ENCODE data around the gene CCNG2. TPM values are rescaled to one million over a fixed set of nuclear protein-coding genes. Genes with fewer than 3 reads are reported as not detected.

Gene CCNG2
- total RNA-seq, 2 donors from 2014 or later = 13.5 to 13.7 TPM

DNA sequence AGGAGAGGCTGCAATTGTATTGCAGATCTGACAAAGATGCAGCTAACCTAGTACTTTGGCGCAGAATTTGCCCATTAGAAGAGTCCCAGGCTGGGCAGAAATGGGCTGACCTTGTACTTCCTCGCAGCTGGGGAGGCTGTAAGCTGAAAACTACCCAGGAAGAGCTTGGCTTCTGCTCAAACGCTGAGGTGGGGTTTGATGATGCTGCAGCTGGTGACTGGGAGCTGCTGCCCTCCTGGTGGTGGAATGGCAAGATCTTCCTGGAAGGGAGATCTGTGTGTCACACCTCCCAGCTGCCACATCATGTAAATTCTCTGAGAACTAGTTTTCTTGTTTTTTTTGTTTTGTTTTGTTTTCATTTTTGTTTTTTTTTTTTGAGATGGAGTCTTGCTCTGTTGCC, 17.4 kb downstream of the CCNG2 start:
- H3K27me3 ChIP-seq = no peaks in the 10 kb centered on the region
- H3K36me3 ChIP-seq (replicated peaks in 1 of 2; ENCODE audit: insufficient read depth in 1 of 2, low read depth in 2 of 2) = no peaks in the 10 kb centered on the region
- DNase-seq = no peak
- WGBS, 2 donors = 62 to 65% methylated on average over 3 of the region's 3 CpGs
- H3K4me3 ChIP-seq = no peak overlapping the region
- intact Hi-C loops (cut with DNase I) = no loop called here
- no peak for ATAC-seq
- no peak overlapping the region for H3K27ac ChIP-seq
- TF ChIP-seq POLR2A (IDR thresholded peaks at IDR 0.05) = no peak
- TF ChIP-seq CTCF (IDR thresholded peaks at IDR 0.05) = no peak
- no peaks in the 10 kb centered on the region for H3K9me3 ChIP-seq
- H3K4me1 ChIP-seq = no peaks in the 10 kb centered on the region

DNA sequence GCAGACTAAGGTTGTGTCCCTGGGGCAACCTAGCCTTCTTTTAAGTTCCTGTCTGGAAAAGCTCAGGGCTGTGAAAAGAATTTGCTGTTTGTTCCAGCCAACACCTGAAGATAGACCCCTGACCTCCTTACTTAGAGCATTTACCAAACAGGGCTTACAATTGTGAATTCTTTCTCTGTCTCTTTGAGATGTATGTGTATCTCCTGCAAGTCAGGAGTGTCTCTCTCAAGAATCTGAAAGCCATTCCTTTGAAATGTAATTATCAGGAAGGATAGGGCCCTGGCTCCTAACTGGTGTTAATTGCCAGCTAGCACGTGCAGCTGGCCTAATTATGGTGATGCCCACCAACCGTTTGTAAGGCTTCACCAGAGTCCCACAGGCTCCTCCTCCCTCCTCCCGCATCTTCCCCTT, 18.2 kb downstream of the CCNG2 start:
- H3K4me1 ChIP-seq = no peaks in the 10 kb centered on the region
- H3K27me3 ChIP-seq = no peaks in the 10 kb centered on the region
- no peak overlapping the region for H3K27ac ChIP-seq
- no peaks in the 10 kb centered on the region for H3K36me3 ChIP-seq (replicated peaks in 1 of 2; ENCODE audit: insufficient read depth in 1 of 2, low read depth in 2 of 2)
- H3K9me3 ChIP-seq = no peaks in the 10 kb centered on the region
- no peak for DNase-seq
- ATAC-seq = no peak
- no peak for TF ChIP-seq CTCF (IDR thresholded peaks at IDR 0.05)
- TF ChIP-seq POLR2A (IDR thresholded peaks at IDR 0.05) = no peak
- intact Hi-C loops (cut with DNase I) = no loop called here
- WGBS, 2 donors = 56 to 66% methylated on average over 3 of the region's 3 CpGs
- no peak overlapping the region for H3K4me3 ChIP-seq

DNA sequence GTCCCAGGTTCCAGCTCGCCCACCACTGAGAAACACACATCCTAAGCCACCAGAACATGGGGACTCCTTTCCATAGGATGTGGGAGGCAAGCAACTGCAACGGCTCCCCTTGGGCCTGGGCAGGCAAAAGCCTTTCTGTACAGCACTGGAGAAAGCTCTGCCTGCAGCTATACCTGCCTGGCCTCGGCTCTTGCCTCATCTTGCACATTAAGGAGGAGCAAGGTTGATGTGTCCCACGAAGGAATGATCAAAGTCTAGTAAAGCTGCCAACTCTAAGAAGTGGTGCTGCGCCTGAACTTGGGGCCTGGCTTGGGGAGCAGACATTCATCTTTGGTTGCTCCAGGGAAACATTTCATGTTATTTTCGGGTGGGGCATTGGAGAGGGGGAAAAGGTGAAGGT, 19.6 kb downstream of the CCNG2 start:
- WGBS, 2 donors = 61 to 75% methylated on average over 6 of the region's 6 CpGs
- Histone ChIP-seq H3K4me3 (no peak overlapping the region), H3K27me3 (no peaks in the 10 kb centered on the region), H3K36me3 (replicated peaks in 1 of 2; ENCODE audit: insufficient read depth in 1 of 2, low read depth in 2 of 2) (no peaks in the 10 kb centered on the region), H3K9me3 (no peaks in the 10 kb centered on the region), H3K27ac (no peak overlapping the region), H3K4me1 (no peaks in the 10 kb centered on the region)
- intact Hi-C loops (cut with DNase I) = no loop called here
- no peak for ATAC-seq
- DNase-seq = no peak
- TF ChIP-seq POLR2A (IDR thresholded peaks at IDR 0.05) (no peak), CTCF (IDR thresholded peaks at IDR 0.05) (no peak)

GRCh38 chr4:77177199-77177598, 20.2 kb downstream of the CCNG2 start:
- DNase-seq = no peak
- no peak overlapping the region for H3K27ac ChIP-seq
- H3K36me3 ChIP-seq (replicated peaks in 1 of 2; ENCODE audit: insufficient read depth in 1 of 2, low read depth in 2 of 2) = no peaks in the 10 kb centered on the region
- H3K4me1 ChIP-seq = no peaks in the 10 kb centered on the region
- H3K9me3 ChIP-seq = no peaks in the 10 kb centered on the region
- intact Hi-C loops (cut with DNase I) = no loop called here
- TF ChIP-seq POLR2A (IDR thresholded peaks at IDR 0.05) (no peak), CTCF (IDR thresholded peaks at IDR 0.05) (no peak)
- H3K4me3 ChIP-seq = no peak overlapping the region
- no peaks in the 10 kb centered on the region for H3K27me3 ChIP-seq
- no peak for ATAC-seq
- 87 to 89% methylated on average over 3 of the region's 3 CpGs for WGBS, 2 donors

DNA sequence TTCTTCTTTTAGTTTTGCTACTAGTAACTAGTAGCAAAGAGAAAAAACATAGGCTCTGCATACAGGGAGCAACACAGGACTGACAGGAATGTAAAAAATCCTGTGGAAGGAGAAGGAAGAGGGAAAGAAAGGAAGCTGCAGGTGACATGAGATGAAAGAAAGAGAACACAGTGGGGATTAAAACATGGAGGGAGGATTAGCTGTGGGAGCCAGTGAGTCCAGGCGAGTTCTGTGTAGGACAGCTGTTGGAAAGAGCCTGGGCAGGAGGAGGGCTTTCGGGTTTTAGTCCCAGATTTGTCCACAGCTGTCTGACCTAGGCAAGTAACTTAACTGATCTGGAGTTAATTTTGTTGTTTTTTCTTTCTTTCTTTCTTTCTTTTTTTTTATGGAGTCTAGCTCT, 21.6 kb downstream of the CCNG2 start:
- no peaks in the 10 kb centered on the region for H3K9me3 ChIP-seq
- H3K4me1 ChIP-seq = no peaks in the 10 kb centered on the region
- no peak overlapping the region for H3K27ac ChIP-seq
- TF ChIP-seq POLR2A (IDR thresholded peaks at IDR 0.05) (no peak), CTCF (IDR thresholded peaks at IDR 0.05) (no peak)
- 95 to 98% methylated on average over 2 of the region's 2 CpGs for WGBS, 2 donors
- intact Hi-C loops (cut with DNase I) = no loop called here
- H3K4me3 ChIP-seq = no peak overlapping the region
- H3K36me3 ChIP-seq (replicated peaks in 1 of 2; ENCODE audit: insufficient read depth in 1 of 2, low read depth in 2 of 2) = no peaks in the 10 kb centered on the region
- ATAC-seq = no peak
- H3K27me3 ChIP-seq = no peaks in the 10 kb centered on the region
- no peak for DNase-seq
